HG02884 (cell line): ENCODE data around the gene MTFR1L.

ENCODE experiments used
- ATAC-seq: cut with Tn5 transposase; IDR thresholded peaks from one replicate; pipeline ENCODE4 v1.9.1; 2021; ENCODE audit warnings: mild to moderate bottlenecking, moderate library complexity; ENCODE audit not compliant: unreplicated experiment

Gene MTFR1L

DNA sequence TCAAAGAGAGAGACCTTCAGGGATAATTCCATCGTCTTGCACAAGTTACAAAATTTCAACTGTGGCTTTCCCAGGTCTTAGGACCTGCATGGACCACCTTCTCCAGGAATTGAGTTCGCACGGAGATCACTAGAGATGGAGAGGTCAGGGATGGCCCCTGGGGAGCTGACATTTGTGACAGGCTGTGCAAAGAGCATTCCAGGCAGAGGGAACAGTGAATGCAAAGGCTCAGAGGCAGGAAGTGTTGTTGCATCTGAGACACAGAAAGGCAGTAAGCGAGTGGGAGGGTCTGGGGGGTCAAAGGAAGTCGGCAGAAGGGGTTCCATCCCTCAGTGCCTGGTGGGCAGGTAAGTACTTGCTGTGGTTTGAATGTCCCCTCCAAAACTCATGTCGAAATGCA is 29.3 kb upstream of the MTFR1L start:
- ATAC-seq: no peak

DNA sequence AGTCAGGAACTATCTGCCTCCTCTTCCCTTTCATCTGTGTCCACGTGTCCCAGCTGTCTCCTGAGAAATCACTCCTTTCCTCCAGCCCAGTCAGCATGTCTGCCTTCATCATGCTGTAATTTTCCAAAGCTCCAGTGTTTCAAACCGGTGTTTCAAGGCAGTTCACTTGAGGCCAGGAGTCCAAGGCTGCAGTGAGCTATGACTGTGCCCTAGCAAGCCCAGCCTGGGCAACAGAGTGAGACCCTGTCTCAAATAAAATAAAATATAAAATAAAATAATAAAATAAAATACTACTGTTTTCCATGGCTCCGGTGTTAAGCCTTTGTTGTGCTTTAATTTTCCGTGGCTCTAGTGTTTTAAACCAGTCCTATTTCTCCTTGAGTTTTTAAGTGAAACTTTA is 27.6 kb upstream of the MTFR1L start:
- ATAC-seq: no peak

DNA sequence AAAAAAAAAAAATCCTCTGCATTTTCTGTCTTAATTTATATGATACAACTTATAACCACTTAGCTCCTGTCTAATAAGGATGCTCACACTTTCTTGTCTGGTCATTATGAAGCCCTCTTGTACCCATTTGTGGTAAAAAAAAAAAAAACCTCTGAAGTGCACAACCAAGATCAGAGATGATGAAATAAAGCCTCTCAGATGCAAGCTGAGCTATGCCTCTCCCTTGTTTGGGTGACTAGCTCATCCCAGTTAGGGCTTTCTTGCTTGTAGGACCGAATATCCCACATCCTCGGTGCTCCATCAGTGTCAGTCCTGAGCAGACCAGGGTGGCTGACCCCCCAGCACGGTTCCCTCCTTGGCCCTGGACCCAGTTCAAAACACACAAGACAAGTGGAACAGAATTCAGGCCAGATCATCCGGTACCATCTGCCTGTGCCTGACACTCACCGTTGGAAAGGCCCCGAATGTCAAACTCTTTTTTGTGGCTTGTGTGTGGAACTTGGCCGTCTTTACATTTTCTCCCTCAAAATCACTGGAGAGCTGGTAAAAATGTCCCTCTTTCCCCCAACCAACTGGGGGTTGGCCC is 26.1 kb upstream of the MTFR1L start:
- no peak for ATAC-seq

DNA sequence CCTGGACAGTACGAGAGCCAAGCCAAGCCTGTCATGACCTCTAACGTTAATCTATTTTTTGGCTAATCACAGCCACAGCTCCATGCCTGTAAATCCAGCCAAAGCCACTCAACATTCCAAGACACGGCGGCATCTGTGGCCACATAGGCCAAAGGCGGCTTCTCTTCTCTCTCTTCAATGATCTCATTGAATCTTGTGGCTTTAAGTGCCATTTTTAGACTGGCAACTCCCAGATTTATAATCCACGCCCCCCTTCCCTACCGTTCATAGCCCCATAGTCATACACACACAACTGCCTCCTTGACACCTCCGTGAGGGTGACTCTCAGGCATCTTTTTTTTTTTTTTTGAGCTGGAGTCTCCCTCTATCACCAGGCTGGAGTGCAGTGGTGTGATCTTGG is 25.4 kb upstream of the MTFR1L start:
- ATAC-seq: no peak

DNA sequence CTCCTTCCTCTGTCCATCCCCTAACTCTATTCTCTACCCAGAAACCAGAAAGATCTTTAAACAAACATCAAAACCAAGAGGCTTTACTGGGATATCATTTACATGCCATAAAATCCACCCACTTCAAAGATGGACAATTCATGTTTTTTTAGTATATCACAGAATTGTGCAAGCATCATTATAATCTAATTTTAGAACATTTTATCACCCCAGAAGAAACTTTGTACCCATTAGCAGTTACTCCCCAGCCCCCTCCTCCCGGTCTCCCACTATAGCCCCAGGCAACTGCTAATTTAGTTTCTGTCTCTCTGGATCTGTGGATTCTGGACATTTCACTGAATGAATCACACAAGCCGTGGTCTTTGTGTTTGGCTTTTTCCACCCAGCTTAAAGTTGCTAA is 24.5 kb upstream of the MTFR1L start:
- ATAC-seq: no peak

DNA sequence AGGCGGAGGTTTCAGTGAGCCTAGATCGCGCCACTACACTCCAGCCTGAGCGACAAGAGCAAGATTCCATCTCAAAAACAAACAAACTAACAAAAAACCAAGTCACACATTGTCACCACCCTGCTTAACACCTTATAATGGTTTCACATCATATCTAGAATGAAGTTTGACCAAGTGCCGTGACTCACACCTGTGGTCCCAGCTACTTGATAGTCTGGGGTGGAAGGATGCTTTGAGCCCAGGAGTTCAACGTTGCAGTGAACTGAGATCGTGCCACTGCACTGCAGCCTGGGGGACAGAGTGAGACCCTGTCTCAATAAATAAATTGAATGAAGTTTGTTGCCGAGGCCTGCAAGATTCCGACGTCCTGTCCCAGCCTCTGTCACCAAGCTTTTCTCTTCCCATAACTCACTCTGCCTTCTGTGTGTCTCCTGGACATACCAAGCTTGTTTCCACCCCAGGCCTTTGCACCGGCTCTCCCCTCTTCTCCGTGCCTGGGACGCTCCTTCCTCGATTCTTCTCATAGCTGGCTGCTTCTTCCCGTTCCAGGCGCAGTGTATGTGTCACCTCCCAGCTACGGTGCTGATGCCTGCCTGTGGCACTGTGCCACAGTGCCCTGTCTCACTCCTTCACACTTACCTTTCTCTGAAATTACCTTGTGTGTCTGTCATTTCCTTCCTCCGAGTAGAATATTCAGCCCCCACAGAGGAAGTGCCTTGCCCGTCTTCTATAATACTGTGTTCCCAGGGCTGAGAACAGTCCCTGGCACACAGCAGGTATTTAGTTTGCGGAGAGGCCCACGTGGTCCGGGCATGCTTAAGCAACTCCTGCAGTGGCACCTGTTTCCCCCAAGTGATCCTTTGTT is 23.6 kb upstream of the MTFR1L start:
- no peak for ATAC-seq

DNA sequence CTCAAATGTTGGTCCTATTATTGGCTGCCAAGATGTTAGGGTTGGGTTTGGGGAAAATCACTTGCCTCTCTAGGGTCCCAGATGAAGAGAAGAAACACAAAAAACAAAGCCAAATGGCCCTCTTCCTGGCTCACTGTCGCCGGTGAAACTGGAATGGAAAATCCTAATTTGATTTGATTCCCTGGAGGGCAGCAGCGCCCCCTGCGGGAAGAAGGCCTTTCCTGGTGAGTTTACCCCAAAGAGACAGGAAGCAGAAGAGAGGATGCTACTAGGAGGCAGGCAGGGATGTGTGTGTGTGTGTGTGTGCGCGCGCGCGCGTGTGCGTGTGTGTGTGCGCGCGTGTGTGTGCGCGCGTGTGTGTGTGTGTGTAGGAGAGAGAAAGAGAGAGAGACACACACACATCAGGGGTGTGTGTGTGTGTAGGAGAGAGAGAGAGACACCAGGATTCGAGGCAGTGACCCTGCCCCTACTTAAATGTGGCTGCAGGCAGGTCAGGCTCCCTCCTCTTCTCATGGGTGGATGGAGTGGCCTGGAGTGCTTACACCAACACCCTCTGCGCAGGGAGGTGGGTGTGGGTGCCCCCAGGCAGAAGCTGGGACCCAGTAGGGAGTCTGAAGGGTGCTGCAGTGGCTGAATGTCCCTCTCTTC is 22.8 kb upstream of the MTFR1L start:
- no peak for ATAC-seq

DNA sequence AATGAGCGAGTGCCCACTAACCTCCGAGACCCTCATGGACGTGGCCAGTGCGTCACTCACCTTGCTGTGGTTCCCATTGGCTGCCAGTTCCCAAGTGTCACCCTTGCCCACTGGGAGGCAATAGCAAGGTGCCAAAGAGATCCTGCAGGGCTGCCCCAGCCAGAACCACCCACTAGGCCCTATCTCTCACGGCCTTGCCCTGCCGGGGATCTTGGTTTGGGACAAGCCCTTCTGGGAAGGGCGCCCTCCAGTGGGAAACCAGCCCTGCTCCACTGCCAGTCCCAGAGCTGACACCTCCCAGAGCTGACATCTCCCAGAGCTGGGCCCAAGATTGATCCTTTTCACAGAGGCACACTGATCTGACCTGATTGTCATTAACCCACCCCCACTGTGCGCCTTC is 21.8 kb upstream of the MTFR1L start:
- no peak for ATAC-seq

DNA sequence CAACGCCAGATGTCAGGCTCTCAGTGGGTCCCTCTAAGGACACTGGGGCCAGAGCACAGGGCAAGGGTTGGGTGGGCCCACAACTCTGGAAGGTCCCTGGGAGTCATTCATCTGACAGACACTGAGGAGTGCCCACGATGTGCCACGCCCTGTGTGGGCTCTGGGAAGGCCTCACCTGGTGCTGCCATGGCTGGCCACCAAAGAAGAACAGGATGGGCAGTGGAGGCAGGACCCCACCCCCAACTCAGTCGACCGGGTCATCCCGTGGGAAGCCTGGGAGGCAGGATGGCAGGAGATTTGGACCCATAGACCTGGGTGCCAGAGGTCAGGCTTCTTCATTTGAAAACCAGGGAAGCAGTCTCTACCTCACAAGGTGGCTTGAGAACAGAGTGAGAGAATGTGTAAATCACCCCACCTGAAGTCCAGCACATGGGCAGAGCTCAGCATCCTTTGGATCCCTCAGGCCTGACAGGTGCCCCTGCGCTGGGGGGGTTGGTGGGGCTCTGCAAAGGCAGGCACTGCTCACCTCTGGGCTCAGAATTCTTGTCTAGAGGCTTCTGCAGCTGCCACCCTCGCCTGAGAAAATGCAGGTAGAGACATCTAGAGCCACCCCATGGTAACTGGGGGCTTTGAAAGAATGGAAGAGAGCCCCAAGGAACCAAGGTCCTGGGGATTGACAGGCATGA is 20.9 kb upstream of the MTFR1L start:
- ATAC-seq: no peak

DNA sequence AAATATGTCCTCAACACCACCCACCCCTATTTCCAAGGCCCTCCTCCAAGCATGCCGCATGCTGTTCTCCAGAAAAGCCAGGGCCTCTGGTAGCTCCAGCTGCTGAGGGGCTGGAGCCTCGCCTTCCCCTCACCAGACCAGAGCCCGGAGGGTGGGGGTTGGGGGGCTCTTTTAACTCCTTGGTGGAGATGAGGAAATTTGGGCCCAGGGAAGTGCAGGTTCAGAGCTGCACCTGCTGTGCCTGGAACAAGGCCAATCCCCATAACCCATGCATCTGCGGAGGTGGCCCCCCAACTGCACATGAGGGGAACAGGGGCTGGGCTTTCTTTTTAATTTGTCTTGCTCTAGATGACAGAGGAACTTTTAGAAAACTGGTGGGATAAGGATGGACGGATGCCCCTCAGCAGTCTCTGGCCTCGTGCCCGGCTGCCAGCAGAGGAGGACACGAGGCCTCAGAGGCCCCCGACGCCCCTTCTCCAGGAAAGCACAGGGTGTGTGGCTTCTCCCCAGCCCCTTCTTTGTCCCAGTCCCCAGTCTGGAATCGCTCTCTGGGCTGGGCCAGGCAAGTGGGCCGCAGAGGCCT is 20.3 kb upstream of the MTFR1L start:
- ATAC-seq: no peak

DNA sequence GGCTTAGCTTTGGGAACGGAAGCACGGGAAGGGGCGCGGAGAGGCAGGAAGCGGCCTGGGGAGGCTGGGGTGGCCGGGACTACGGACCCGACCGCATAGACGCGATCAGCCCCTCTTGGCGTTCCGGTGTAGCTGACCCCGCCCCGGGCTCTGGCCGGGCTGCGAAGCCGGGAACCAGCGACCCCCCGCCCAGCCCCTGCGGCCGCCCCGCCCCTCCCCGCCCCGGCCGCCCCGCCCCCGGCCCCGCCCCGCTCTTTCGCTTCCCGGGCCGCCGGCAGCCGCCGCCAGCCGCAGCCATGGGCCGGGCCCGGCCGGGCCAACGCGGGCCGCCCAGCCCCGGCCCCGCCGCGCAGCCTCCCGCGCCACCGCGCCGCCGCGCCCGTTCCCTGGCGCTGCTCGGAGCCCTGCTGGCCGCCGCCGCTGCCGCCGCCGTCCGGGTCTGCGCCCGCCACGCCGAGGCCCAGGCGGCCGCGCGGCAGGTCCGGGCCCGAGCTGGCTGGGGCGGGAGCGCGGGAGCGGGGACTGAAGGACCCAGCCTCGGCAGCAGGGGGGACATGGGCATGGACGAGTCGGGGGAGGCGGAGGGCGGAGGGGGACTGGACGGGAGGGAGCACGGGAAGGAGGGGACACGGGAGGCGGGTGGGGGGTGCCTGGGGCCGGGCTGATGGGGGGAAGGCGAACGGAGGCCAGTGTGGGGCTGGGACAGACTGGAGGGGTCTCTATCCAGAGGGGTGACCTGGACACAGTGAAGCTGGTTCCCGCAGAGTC is 19.6 kb upstream of the MTFR1L start, which contains the start of gene SELENON:
TSS of gene SELENON (plus strand) at position 259 of the 768 bp plus-strand sequence. CDS start at position 297, 38 bp downstream.
- ATAC-seq: no peak

DNA sequence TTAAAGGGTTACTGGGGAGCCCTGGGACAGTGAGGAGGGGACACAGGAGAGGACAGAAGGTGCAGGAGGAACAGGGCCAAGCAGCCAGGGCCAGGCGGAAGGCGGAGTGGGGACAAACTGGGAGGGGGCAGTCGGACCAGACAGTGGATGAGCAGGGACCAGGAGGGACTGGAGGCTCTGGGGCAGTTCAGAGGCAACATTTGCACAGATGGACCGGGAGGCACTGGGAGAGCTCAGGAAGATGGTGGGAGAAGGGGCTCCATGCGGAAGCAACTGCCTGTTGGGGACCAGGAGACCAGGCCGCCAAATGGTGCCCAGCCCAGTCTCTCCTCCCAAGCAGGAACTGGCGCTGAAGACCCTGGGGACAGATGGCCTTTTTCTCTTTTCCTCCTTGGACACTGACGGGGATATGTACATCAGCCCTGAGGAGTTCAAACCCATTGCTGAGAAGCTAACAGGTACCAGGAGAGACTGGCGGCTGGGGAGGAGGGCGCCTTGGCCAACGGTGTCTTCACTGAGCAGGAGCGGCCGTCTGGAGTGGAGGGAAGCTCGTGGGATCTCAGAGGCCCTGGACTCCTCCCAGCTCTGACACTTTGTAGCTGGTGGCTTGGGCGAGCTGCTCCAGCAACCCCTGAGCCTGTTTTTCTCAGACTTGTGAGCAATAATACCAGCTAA is 18.9 kb upstream of the MTFR1L start:
- no peak for ATAC-seq

DNA sequence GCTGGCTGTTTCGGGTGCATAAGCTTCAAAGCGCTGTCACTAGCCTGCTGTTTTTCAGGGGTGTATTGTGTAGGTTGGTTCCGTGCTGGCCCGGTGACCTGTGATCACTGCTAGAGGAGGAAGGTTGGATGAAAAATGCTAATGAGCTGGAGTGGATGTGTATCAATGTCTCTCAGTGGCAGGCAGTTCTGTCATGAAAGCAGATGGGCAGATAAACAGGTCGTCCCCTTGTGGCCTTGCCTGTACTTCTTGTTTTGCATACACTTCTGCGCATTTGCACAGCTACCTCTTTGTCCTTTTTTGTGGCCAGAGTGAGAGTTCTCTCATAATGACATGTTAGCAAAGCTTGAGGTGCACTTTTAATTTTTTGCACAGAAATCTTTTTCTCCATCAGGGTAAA is 16.8 kb upstream of the MTFR1L start:
- ATAC-seq: no peak

DNA sequence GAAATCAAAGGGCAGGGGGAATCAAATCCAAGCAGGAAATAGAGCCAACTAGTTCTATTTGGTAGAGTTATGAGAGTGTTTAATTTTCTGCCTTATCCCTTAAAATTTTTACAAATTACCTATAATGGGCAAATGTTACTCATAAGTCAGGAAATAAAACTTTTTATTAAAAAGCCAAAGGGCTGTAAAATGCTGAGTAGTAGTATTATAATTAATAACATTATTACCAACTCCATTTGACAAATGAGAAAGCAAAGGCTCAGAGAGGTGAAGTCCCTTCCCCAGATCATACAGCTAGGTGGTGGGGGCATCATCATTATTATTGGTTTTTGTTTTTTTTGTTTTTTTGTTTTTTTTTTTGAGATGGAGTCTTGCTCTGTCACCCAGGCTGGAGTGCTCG is 16.4 kb upstream of the MTFR1L start:
- ATAC-seq: no peak

DNA sequence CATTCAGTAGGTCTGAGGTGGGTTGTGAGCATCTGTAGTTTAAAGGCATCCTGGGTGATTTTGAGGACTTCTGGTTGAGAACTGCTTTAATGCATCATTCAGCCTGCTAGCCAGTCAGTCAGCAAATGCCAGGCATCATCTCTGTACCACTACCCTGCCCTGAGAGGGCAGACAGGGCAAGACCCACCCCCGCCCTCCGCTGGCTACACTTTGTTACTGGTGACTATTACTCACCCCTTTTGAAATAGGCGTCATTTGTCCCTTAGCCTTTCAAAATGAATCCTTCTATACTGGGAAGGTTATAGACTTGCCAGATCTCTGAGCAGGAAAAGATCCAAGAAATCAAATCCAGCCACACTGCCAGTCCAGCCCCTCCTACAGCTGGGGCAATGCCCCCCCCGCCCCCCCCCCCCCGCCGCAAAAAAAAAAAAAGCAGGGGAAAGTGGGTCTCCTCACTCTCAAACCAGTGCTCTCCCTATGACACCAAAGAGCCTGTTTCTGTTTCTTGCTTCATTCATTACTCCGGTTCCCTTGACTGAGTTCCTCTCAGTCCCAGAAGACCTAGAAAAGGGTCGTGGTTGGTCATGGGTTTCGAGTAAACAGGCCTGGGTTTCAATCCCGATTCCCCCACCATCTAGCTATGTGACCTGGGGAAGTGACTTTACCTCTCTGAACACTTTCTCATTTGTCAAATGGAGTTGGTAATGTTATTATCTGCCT is 15.3 kb upstream of the MTFR1L start:
- no peak for ATAC-seq

DNA sequence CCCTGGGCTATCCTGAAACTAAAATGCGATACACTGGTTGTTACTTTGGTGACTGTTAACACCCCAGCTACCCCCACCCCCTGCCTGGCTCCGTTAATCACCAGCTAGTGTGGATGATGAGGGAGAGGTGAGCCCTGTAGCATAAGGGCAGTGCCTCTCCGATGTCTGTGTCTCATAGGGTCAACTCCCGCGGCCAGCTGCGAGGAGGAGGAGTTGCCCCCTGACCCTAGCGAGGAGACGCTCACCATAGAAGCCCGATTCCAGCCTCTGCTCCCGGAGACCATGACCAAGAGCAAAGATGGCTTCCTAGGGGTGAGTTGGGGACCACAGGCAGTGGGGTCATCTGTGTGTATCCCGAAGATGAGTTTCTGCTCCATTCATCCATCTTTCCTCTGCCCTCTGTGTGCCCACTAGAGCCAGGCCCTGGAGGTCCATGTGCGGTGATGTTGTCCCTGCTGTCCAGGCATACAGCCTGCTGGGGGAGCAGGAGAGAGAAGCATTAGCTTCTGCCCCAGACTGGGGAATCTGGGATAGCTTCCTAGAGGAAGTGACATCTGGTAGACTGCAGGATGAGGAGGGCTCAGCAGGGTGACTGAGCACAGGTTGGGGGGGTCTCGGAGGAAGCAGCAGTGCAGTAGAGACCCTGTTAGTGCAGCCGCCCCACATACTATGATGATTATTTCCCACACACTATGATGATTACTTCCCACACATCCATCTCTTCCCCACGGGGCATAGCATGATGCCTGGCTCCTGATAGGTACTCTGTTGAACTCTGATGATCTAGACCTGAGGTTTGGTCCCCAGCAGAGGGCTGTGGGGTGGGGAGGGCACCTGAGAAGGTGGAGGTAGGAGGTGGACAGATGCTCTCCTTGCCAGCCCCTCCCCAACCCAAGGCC is 14.5 kb upstream of the MTFR1L start:
- ATAC-seq: no peak

DNA sequence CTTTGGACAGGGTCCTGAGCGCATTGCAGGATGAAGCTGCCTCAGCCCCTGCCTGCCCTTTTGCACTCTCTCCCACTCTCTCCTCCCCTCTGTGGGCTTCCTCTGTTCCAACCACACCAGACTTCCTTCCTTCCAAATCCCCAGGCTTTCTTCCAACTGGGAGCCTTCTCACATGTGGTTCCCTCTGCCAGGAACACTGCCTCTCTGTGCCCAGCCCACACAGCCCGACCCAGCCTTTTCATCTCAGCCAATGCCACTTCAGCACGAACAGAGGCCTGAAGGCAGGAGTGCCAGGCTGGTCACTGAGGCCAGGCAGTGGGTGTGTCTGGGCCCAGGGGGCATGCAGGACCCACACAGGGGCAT is 13.9 kb upstream of the MTFR1L start:
- ATAC-seq: no peak

DNA sequence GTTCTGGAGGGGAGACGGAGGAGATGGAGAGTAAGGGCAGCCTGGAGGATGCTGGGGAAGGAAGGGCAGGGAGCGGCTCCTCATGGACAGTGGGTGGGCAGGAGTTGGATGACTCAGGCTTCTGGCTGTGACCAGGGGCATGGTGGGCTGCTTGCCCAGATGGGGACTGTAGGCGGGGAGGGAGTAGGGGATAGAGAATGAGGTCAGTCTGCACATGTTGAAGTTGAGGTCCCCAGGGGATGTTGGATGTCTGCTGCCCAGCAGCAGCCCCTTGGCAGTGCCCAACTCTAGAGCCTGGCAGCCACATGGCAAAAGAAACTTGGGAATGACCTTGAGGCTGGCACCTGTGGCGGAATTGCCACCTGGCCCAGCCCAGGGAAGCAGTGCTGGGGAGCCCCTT is 13.3 kb upstream of the MTFR1L start:
- ATAC-seq: no peak
